IMR-90 (cell line): ENCODE data around the gene PDE11A. TPM values are rescaled to one million over a fixed set of nuclear protein-coding genes. Genes with fewer than 3 reads are reported as not detected.

Source experiments
- ATAC-seq: fragments of 200-7000 bp; cut with Tn5 transposase; 2 replicates; pipeline ENCODE4 v1.9.1; 2020; ENCODE audit warnings: low read depth, mild to moderate bottlenecking, moderate library complexity
- BruUV-seq: library from RNA; stranded (reverse); fragments of 400-500 nt; replicated peaks from 2 replicates; lab custom pipeline; 2021; lab: Mats Ljungman, UMichigan
- CTCF ChIA-PET: fragments of 300-600 bp; formaldehyde crosslinking; extraction: SDS; loops from one replicate; lab custom pipeline; 2021; ENCODE audit warnings: antibody characterized with exemption; lab: Yijun Ruan, JAX
- POLR2A ChIA-PET: fragments of 300-600 bp; sonication (Branson Sonifier 250); formaldehyde crosslinking; loops from one replicate; lab custom pipeline; 2022; ENCODE audit warnings: antibody characterized with exemption; ENCODE audit not compliant: unreplicated experiment; lab: Charles Lee
- DNase-seq: peaks from one replicate; pipeline ENCODE4 v3.0.0; 2013
- H2AFZ ChIP-seq: replicated peaks from 2 replicates; pipeline ENCODE3; 2013; ENCODE audit warnings: low read length, mild to moderate bottlenecking; ENCODE audit not compliant: poor library complexity
- H2AK5ac ChIP-seq: 2 replicates; pipeline ENCODE4 v1.6.1; 2013; ENCODE audit warnings: low read depth, low read length, inconsistent platforms
- H2AK9ac ChIP-seq: replicated peaks from 2 replicates; pipeline ENCODE3; 2013; ENCODE audit warnings: mild to moderate bottlenecking, low read depth, low read length, moderate library complexity; ENCODE audit not compliant: poor library complexity
- H2BK120ac ChIP-seq: 2 replicates; pipeline ENCODE4 v1.6.1; 2013; ENCODE audit warnings: low read depth, low read length, inconsistent platforms
- H2BK15ac ChIP-seq: 3 replicates; pipeline ENCODE4 v1.6.1; 2013; ENCODE audit warnings: low read depth, low read length, inconsistent platforms
- H2BK20ac ChIP-seq: 2 replicates; pipeline ENCODE4 v1.6.1; 2013; ENCODE audit warnings: low read depth, mild to moderate bottlenecking, inconsistent platforms, low read length, moderate library complexity
- H2BK5ac ChIP-seq: 2 replicates; pipeline ENCODE4 v1.6.1; 2013; ENCODE audit warnings: mild to moderate bottlenecking, low read depth, low read length, inconsistent platforms; ENCODE audit not compliant: poor library complexity, severe bottlenecking
- H3K14ac ChIP-seq: replicated peaks from 2 replicates; pipeline ENCODE4 v1.6.1; 2013; ENCODE audit warnings: low read depth, low read length, inconsistent platforms
- H3K18ac ChIP-seq: 2 replicates; pipeline ENCODE4 v1.6.1; 2013; ENCODE audit warnings: low read depth, low read length, control low read depth
- H3K23ac ChIP-seq: 2 replicates; pipeline ENCODE4 v1.6.1; 2013; ENCODE audit warnings: low read depth, low read length, inconsistent platforms
- H3K27ac ChIP-seq: 2 replicates; pipeline ENCODE4 v1.5.1; 2013; ENCODE audit warnings: mild to moderate bottlenecking, control low read depth, low read length; ENCODE audit not compliant: insufficient read depth
- H3K27me3 ChIP-seq: 2 replicates; pipeline ENCODE4 v1.6.1; 2013; ENCODE audit warnings: low read length; ENCODE audit not compliant: control insufficient read depth, insufficient read depth
- H3K36me3 ChIP-seq: 2 replicates; pipeline ENCODE4 v1.6.1; 2013; ENCODE audit warnings: low read length, mixed read lengths; ENCODE audit not compliant: control insufficient read depth, insufficient read depth
- H3K4ac ChIP-seq: 2 replicates; pipeline ENCODE4 v1.6.1; 2013; ENCODE audit warnings: low read depth, low read length, inconsistent platforms
- H3K4me1 ChIP-seq: 2 replicates; pipeline ENCODE4 v1.6.1; 2013; ENCODE audit warnings: low read length, mixed read lengths; ENCODE audit not compliant: control insufficient read depth, insufficient read depth
- H3K4me2 ChIP-seq: 2 replicates; pipeline ENCODE4 v1.6.1; 2013; ENCODE audit warnings: low read depth, mild to moderate bottlenecking, control low read depth, low read length, moderate library complexity
- H3K4me3 ChIP-seq: 2 replicates; pipeline ENCODE4 v1.5.1; 2013; ENCODE audit warnings: low read depth, mild to moderate bottlenecking, control low read depth, low read length, moderate library complexity; ENCODE audit not compliant: insufficient read depth
- H3K56ac ChIP-seq: 2 replicates; pipeline ENCODE4 v1.6.1; 2013; ENCODE audit warnings: low read length, inconsistent platforms; ENCODE audit not compliant: insufficient read depth; ENCODE audit errors: extremely low read depth
- H3K79me1 ChIP-seq, 2 experiments: 2 replicates each; pipeline ENCODE4 v1.6.1; 2013; ENCODE audit warnings: low read length in 2 of 2, inconsistent platforms in 1 of 2, low read depth in 1 of 2
- H3K9ac ChIP-seq: 2 replicates; pipeline ENCODE4 v1.6.1; 2013; ENCODE audit warnings: low read depth, low read length, control low read depth
- H3K9me1 ChIP-seq: 2 replicates; pipeline ENCODE4 v1.6.1; 2013; ENCODE audit warnings: low read length, inconsistent platforms; ENCODE audit not compliant: insufficient read depth
- H3K9me3 ChIP-seq: 2 replicates; pipeline ENCODE4 v1.6.1; 2013; ENCODE audit warnings: low read length; ENCODE audit not compliant: control insufficient read depth, insufficient read depth
- H4K20me1 ChIP-seq: 2 replicates; pipeline ENCODE4 v1.6.1; 2013; ENCODE audit warnings: low read length, inconsistent platforms; ENCODE audit not compliant: insufficient read depth
- H4K5ac ChIP-seq: 2 replicates; pipeline ENCODE4 v1.6.1; 2013; ENCODE audit warnings: mild to moderate bottlenecking, low read depth, low read length, control low read depth
- H4K8ac ChIP-seq, 2 experiments: 2 replicates each; pipeline ENCODE4 v1.6.1; 2013; ENCODE audit warnings: low read depth in 2 of 2, low read length in 2 of 2, control low read depth in 1 of 2, inconsistent platforms in 1 of 2
- H4K91ac ChIP-seq: 2 replicates; pipeline ENCODE4 v1.6.1; 2013; ENCODE audit warnings: low read depth, low read length, inconsistent platforms; ENCODE audit not compliant: insufficient read depth
- FOS ChIP-seq: fragments of 150-350 bp; IDR thresholded peaks from 2 replicates; pipeline ENCODE4 v1.6.1; 2016; ENCODE audit warnings: low read depth, low read length
- MAFK ChIP-seq: IDR thresholded peaks from 2 replicates; pipeline ENCODE4 v1.6.1; 2012; ENCODE audit warnings: low read depth, low read length, improper control_type of control experiment
- MXI1 ChIP-seq: IDR thresholded peaks from 2 replicates; pipeline ENCODE4 v1.6.1; 2012; ENCODE audit warnings: low read depth, mild to moderate bottlenecking, low read length, moderate library complexity, borderline replicate concordance
- RAD21 ChIP-seq: IDR thresholded peaks from 2 replicates; pipeline ENCODE4 v1.6.1; 2012; ENCODE audit warnings: low read length, improper control_type of control experiment
- RCOR1 ChIP-seq: IDR thresholded peaks from 2 replicates; pipeline ENCODE4 v1.6.1; 2012; ENCODE audit warnings: mild to moderate bottlenecking, low read length, improper control_type of control experiment; ENCODE audit not compliant: insufficient replicate concordance
- WGBS, 2 experiments: methylation state at CpG; one replicate each; pipeline versions ENCODE4 v1.1.5 to v1.1.7; 2013; ENCODE audit warnings: missing lambda C conversion rate in 2 of 2; ENCODE audit not compliant: insufficient read length in 1 of 2; ENCODE audit errors: extremely low coverage in 2 of 2; 5-methylcytosine and 5-hydroxymethylcytosine counted together
- dilution Hi-C: fragments of 300-500 bp; cut with HindIII; formaldehyde crosslinking; loops from one replicate; pipeline ENCODE4 v1.14.3; 2018; ENCODE audit warnings: low sequenced_read_pairs; ENCODE audit not compliant: unreplicated experiment
- in situ Hi-C: fragments of 300-500 bp; cut with MboI; formaldehyde crosslinking; loops from 3 replicates; pipeline ENCODE4 v1.14.3; 2019; ENCODE audit warnings: low sequenced_read_pairs, inconsistent platforms, mixed read lengths
- intact Hi-C: fragments of 100-400 bp; cut with micrococcal nuclease; formaldehyde crosslinking; loops from 2 replicates; pipeline ENCODE4 v1.10.0; 2022
- polyA plus RNA-seq, 3 experiments: library from polyadenylated mRNA; depleted of rRNA; stranded (reverse); fragments of >200 nt; gene quantifications; 2 replicates each; pipeline ENCODE4 v1.2.3, GENCODE V29; 2012; ENCODE audit warnings: low replicate concordance in 1 of 3
- total RNA-seq: library from RNA; depleted of rRNA; stranded (reverse); fragments of >200 nt; gene quantifications from 2 replicates; pipeline ENCODE4 v1.2.3, GENCODE V29; 2012
- TF ChIP-seq, protein P1 (sequence below): fragments of 150-350 bp; IDR thresholded peaks from 2 replicates; pipeline ENCODE4 v1.6.1; 2016; ENCODE audit warnings: low read depth, mild to moderate bottlenecking, low read length, moderate library complexity, borderline replicate concordance
- TF ChIP-seq, protein P2 (sequence below): fragments of 150-350 bp; IDR thresholded peaks from 2 replicates; pipeline ENCODE4 v1.6.1; 2017; ENCODE audit warnings: mild to moderate bottlenecking, antibody characterized with exemption, low read length, low read depth
- TF ChIP-seq, protein P3 (sequence below): conservative IDR thresholded peaks from 2 replicates; pipeline ENCODE4 v1.5.1; 2012; ENCODE audit warnings: mild to moderate bottlenecking, low read depth, low read length, improper control_type of control experiment

The PDE11A gene
- total and polyA plus RNA-seq, 2 of the 4 experiments (the other 2 are of a cell fraction), result 0.21 to 0.72 TPM

GRCh38 chr2:177669201-177669600 is 403.4 kb downstream of the PDE11A start:
- no peak overlapping the region for H2AK9ac ChIP-seq
- H3K4me1 ChIP-seq, result no peaks in the 10 kb centered on the region
- POLR2A ChIA-PET, result no interaction called here
- no peak overlapping the region for H3K14ac ChIP-seq
- no peak overlapping the region for H2BK20ac ChIP-seq
- no peak overlapping the region for H4K8ac ChIP-seq
- no peaks in the 10 kb centered on the region for H3K79me1 ChIP-seq
- CTCF ChIA-PET, result no interaction called here
- no peak overlapping the region for H2AFZ ChIP-seq
- H3K27ac ChIP-seq, result no peak overlapping the region
- H4K91ac ChIP-seq, result no peak overlapping the region
- dilution Hi-C loops (no loop called here), intact Hi-C loops (no loop called here), in situ Hi-C loops (no loop called here)
- no peaks in the 10 kb centered on the region for H3K9me3 ChIP-seq
- no peak overlapping the region for H2BK120ac ChIP-seq
- no peak overlapping the region for H3K56ac ChIP-seq
- no peaks in the 10 kb centered on the region for H3K27me3 ChIP-seq
- H2AK5ac ChIP-seq, result no peak overlapping the region
- H2BK15ac ChIP-seq, result no peak overlapping the region
- H3K4ac ChIP-seq, result no peak overlapping the region
- H4K20me1 ChIP-seq, result no peaks in the 10 kb centered on the region
- H3K4me2 ChIP-seq, result no peak overlapping the region
- DNase-seq (no peak), ATAC-seq (no peak)
- no peak for TF ChIP-seq FOS
- TF ChIP-seq, protein P1, sequence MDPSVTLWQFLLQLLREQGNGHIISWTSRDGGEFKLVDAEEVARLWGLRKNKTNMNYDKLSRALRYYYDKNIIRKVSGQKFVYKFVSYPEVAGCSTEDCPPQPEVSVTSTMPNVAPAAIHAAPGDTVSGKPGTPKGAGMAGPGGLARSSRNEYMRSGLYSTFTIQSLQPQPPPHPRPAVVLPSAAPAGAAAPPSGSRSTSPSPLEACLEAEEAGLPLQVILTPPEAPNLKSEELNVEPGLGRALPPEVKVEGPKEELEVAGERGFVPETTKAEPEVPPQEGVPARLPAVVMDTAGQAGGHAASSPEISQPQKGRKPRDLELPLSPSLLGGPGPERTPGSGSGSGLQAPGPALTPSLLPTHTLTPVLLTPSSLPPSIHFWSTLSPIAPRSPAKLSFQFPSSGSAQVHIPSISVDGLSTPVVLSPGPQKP, result no peak
- TF ChIP-seq, protein P2, sequence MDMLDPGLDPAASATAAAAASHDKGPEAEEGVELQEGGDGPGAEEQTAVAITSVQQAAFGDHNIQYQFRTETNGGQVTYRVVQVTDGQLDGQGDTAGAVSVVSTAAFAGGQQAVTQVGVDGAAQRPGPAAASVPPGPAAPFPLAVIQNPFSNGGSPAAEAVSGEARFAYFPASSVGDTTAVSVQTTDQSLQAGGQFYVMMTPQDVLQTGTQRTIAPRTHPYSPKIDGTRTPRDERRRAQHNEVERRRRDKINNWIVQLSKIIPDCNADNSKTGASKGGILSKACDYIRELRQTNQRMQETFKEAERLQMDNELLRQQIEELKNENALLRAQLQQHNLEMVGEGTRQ, result no peak
- no peak for TF ChIP-seq MAFK
- TF ChIP-seq, protein P3, sequence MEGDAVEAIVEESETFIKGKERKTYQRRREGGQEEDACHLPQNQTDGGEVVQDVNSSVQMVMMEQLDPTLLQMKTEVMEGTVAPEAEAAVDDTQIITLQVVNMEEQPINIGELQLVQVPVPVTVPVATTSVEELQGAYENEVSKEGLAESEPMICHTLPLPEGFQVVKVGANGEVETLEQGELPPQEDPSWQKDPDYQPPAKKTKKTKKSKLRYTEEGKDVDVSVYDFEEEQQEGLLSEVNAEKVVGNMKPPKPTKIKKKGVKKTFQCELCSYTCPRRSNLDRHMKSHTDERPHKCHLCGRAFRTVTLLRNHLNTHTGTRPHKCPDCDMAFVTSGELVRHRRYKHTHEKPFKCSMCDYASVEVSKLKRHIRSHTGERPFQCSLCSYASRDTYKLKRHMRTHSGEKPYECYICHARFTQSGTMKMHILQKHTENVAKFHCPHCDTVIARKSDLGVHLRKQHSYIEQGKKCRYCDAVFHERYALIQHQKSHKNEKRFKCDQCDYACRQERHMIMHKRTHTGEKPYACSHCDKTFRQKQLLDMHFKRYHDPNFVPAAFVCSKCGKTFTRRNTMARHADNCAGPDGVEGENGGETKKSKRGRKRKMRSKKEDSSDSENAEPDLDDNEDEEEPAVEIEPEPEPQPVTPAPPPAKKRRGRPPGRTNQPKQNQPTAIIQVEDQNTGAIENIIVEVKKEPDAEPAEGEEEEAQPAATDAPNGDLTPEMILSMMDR, result no peak
- no peak for TF ChIP-seq RCOR1
- TF ChIP-seq RAD21, result no peak
- TF ChIP-seq MXI1, result no peak
- no peak overlapping the region for H3K4me3 ChIP-seq
- no peak overlapping the region for H3K18ac ChIP-seq
- no peaks in the 10 kb centered on the region for H3K36me3 ChIP-seq
- no peak overlapping the region for H3K23ac ChIP-seq
- no TSS peak for BruUV-seq
- H2BK5ac ChIP-seq, result no peak overlapping the region
- WGBS, 2 experiments, result no CpG with 5 or more reads among the region's 5 CpGs
- no peak overlapping the region for H3K9ac ChIP-seq
- H4K5ac ChIP-seq, result no peak overlapping the region
- no peaks in the 10 kb centered on the region for H3K9me1 ChIP-seq
